ENCODE measurements around the gene HOXD9.

GRCh38 chr2:176146101-176146500, 23.6 kb downstream of the HOXD9 start:
- TF ChIP-seq CTCF (IDR thresholded peaks at IDR 0.05), result no peak
- TF ChIP-seq POLR2A (IDR thresholded peaks at IDR 0.05), result no peak
- TF ChIP-seq EP300 (IDR thresholded peaks at IDR 0.05), result no peak

All from stomach (tissue), 4 donors.